Right renal cortex interstitium (tissue), 3 donors: ENCODE data around the gene CASS4. TPM values are rescaled to one million over a fixed set of nuclear protein-coding genes. Genes with fewer than 3 reads are reported as not detected.

Experiments used
- DNase-seq, 3 donors: peaks; one replicate each; pipeline ENCODE4 v3.0.0-alpha.2; 2013; ENCODE audit warnings: low read depth in 3 of 3, low spot score in 2 of 3
- polyA plus RNA-seq, 3 donors: library from polyadenylated mRNA; unstranded; fragments of 120-200 nt; gene quantifications; one replicate each; pipeline ENCODE4 v1.2.1, GENCODE V29; 2013; ENCODE audit not compliant: insufficient read length in 3 of 3

Gene CASS4
- polyA plus RNA-seq, 3 donors = 2.8 to 3.6 (median 3.6) TPM

GRCh38 chr20:56501116-56501515 is 89.1 kb downstream of the CASS4 start:
- DNase-seq = no peak

GRCh38 chr20:56503916-56504315 is 91.9 kb downstream of the CASS4 start:
- no peak for DNase-seq

- no peak for DNase-seq
These were observed 92.4 kb downstream of the CASS4 start for GRCh38 chr20:56504373-56505005.

GRCh38 chr20:56506103-56506502 is 94.0 kb downstream of the CASS4 start:
- DNase-seq = no peak

Other genes starting within 250 kb of the CASS4 start
- gene MC3R, start 163.5 kb upstream of the CASS4 start, polyA plus RNA-seq = not detected
- 10 to 100 TPM; 43.1 to 45.3 (median 44.7) TPM for gene FAM210B, start 53.3 kb upstream of the CASS4 start, polyA plus RNA-seq
- 10 to 100 TPM; 15.6 to 16.9 (median 16.6) TPM for gene AURKA, start 20.0 kb upstream of the CASS4 start, polyA plus RNA-seq
- 10 to 100 TPM; 45.1 to 49.0 (median 48.4) TPM for gene CSTF1, start 19.6 kb upstream of the CASS4 start, polyA plus RNA-seq
- 100 to 1,000 TPM; 127 to 137 (median 127) TPM for gene RTF2, start 56.4 kb downstream of the CASS4 start, polyA plus RNA-seq
- under 1 TPM in 2 of 3 donors, not detected in 1; 0.30 to 0.71 TPM for gene FAM209A, start 112.5 kb downstream of the CASS4 start, polyA plus RNA-seq
- under 1 TPM in 1 of 3 donors, not detected in 2; 0.24 TPM for gene FAM209B, start 121.0 kb downstream of the CASS4 start, polyA plus RNA-seq
- under 1 TPM; 0.54 to 0.94 (median 0.81) TPM for gene TFAP2C, start 217.0 kb downstream of the CASS4 start, polyA plus RNA-seq